Common myeloid progenitor, CD34-positive (primary cell): ENCODE measurements around the gene TENT4A.
A peak's percentile ranks its signal among the peaks of the same experiment; 100 is the strongest.

Source experiments
- CTCF ChIA-PET: fragments of 350-600 bp; sonication (Branson Sonifier 250); formaldehyde crosslinking; loops from one replicate; lab custom pipeline; 2021; ENCODE audit warnings: antibody characterized with exemption; lab: Charles Lee
- POLR2A ChIA-PET: fragments of 350-600 bp; sonication (Branson Sonifier 250); formaldehyde crosslinking; loops from one replicate; lab custom pipeline; 2021; ENCODE audit warnings: antibody characterized with exemption; lab: Charles Lee
- DNase-seq, 3 donors: peaks; one replicate each; pipeline versions ENCODE4 v3.0.0 to v3.0.0-alpha.2; 2013
- H3K27ac ChIP-seq, 2 experiments: 1 replicate in 1 of 2; 2 replicates in 1 of 2; pipeline ENCODE4 v1.7.0; 2013; ENCODE audit warnings: inconsistent platforms in 2 of 2, low read length in 2 of 2, mild to moderate bottlenecking in 2 of 2, low read depth in 1 of 2, moderate library complexity in 1 of 2; ENCODE audit not compliant: severe bottlenecking in 2 of 2, insufficient read depth in 1 of 2, poor library complexity in 1 of 2
- H3K27me3 ChIP-seq, 5 experiments: replicated peaks in 2 of 5; 1 replicate in 3 of 5; 2 replicates in 2 of 5; pipeline versions ENCODE4 v1.6.1 to v1.7.0; 2013; ENCODE audit warnings: low read length in 4 of 5, mild to moderate bottlenecking in 2 of 5, moderate library complexity in 2 of 5, inconsistent platforms in 1 of 5; ENCODE audit not compliant: insufficient read depth in 5 of 5, control insufficient read depth in 4 of 5
- H3K36me3 ChIP-seq, 4 experiments: 1 replicate in 2 of 4; 2 replicates in 2 of 4; pipeline versions ENCODE4 v1.6.1 to v1.7.0; 2013; ENCODE audit warnings: low read length in 3 of 4, control low read depth in 1 of 4, mild to moderate bottlenecking in 1 of 4; ENCODE audit not compliant: control insufficient read depth in 4 of 4, insufficient read depth in 4 of 4
- H3K4me1 ChIP-seq, 4 experiments: 1 replicate in 3 of 4; 2 replicates in 1 of 4; pipeline versions ENCODE4 v1.6.1 to v1.7.1; 2013; ENCODE audit warnings: low read length in 3 of 4, mild to moderate bottlenecking in 3 of 4, control low read depth in 1 of 4, inconsistent platforms in 1 of 4, moderate library complexity in 1 of 4; ENCODE audit not compliant: control insufficient read depth in 4 of 4, insufficient read depth in 4 of 4; ENCODE audit errors: control extremely low read depth in 1 of 4
- H3K4me3 ChIP-seq, 7 experiments: 1 replicate in 4 of 7; 2 replicates in 3 of 7; pipeline versions ENCODE4 v1.5.1 to v1.7.0; 2013; ENCODE audit warnings: mild to moderate bottlenecking in 7 of 7, low read length in 6 of 7, moderate library complexity in 6 of 7, inconsistent platforms in 2 of 7, low read depth in 2 of 7, control low read depth in 1 of 7; ENCODE audit not compliant: insufficient read depth in 4 of 7, control insufficient read depth in 1 of 7; ENCODE audit errors: extremely low read depth in 1 of 7
- H3K9me3 ChIP-seq, 5 experiments: 1 replicate in 4 of 5; 2 replicates in 1 of 5; pipeline versions ENCODE4 v1.6.1 to v1.7.1; 2013; ENCODE audit warnings: low read length in 4 of 5, mild to moderate bottlenecking in 2 of 5, inconsistent platforms in 1 of 5, low read depth in 1 of 5, moderate library complexity in 1 of 5; ENCODE audit not compliant: control insufficient read depth in 4 of 5, insufficient read depth in 2 of 5; ENCODE audit errors: control extremely low read depth in 1 of 5
- WGBS: methylation state at CpG from one replicate; pipeline ENCODE4 v1.1.5; 2013; ENCODE audit not compliant: insufficient coverage; 5-methylcytosine and 5-hydroxymethylcytosine counted together

The TENT4A gene

GRCh38 chr5:6762697-6763096, 49.5 kb downstream of the TENT4A start:
- Histone ChIP-seq H3K36me3 (peaks cover 0 to 13% (median 6%) of the 10 kb centered on the region in 4 experiments), H3K27ac (no peak overlapping the region), H3K4me3 (no peak overlapping the region), H3K9me3 (peaks cover 0 to 2% (median 0%) of the 10 kb centered on the region in 5 experiments), H3K4me1 (peaks cover 6 to 21% (median 18%) of the 10 kb centered on the region in 4 experiments), H3K27me3 (no peaks in the 10 kb centered on the region)
- POLR2A ChIA-PET = no interaction called here
- 98% methylated on average over 7 of the region's 8 CpGs for WGBS
- DNase-seq = no peak
- CTCF ChIA-PET = interaction anchor here (1.3 to 2.2 kb wide), 4 partner anchors 9 to 13 kb away, joined by 4 to 7 read pairs (median 4); no protein-coding TSS in a partner anchor

GRCh38 chr5:6763191-6763590, 50.0 kb downstream of the TENT4A start:
- POLR2A ChIA-PET = no interaction called here
- DNase-seq = no peak
- H3K27me3 ChIP-seq = no peaks in the 10 kb centered on the region
- peaks cover 6 to 21% (median 18%) of the 10 kb centered on the region in 4 experiments for H3K4me1 ChIP-seq
- CTCF ChIA-PET = interaction anchor here (1.9 kb wide), 1 partner anchor 12 kb away, joined by 4 read pairs; no protein-coding TSS in a partner anchor
- peaks cover 0 to 2% (median 0%) of the 10 kb centered on the region in 5 experiments for H3K9me3 ChIP-seq
- H3K4me3 ChIP-seq = no peak overlapping the region
- H3K36me3 ChIP-seq = peaks cover 0 to 9% (median 4%) of the 10 kb centered on the region in 4 experiments
- 94% methylated on average over 8 of the region's 12 CpGs for WGBS
- H3K27ac ChIP-seq = no peak overlapping the region

GRCh38 chr5:6765612-6766525, 52.6 kb downstream of the TENT4A start:
- ChIA-PET POLR2A (no interaction called here), CTCF (interaction anchor here (0.6 to 3.0 kb wide), 19 partner anchors 10 to 1048 kb away, joined by 3 to 28 read pairs (median 3); no protein-coding TSS in a partner anchor)
- Histone ChIP-seq H3K27ac (no peak overlapping the region), H3K9me3 (peaks cover 0 to 2% (median 0%) of the 10 kb centered on the region in 5 experiments), H3K36me3 (no peaks in the 10 kb centered on the region), H3K4me3 (peak overlapping the region in 3 of 7 experiments; percentile 35 to 46 (median 43)), H3K4me1 (peaks cover 6 to 21% (median 18%) of the 10 kb centered on the region in 4 experiments), H3K27me3 (no peaks in the 10 kb centered on the region)
- WGBS = 44% methylated on average over 17 of the region's 22 CpGs
- peak; percentile 78 to 83 (median 83) for DNase-seq

GRCh38 chr5:6766604-6767093, 53.4 kb downstream of the TENT4A start:
- no peaks in the 10 kb centered on the region for H3K27me3 ChIP-seq
- ChIA-PET CTCF (interaction anchor here (0.6 to 3.0 kb wide), 17 partner anchors 9 to 1047 kb away, joined by 3 to 28 read pairs (median 3); no protein-coding TSS in a partner anchor), POLR2A (interaction anchor here (1.1 kb wide), 1 partner anchor 12 kb away, joined by 3 read pairs; no protein-coding TSS in a partner anchor)
- DNase-seq = peak; percentile 94 to 99 (median 99)
- no peaks in the 10 kb centered on the region for H3K9me3 ChIP-seq
- peak overlapping the region; percentile 40 to 68 for H3K27ac ChIP-seq
- peak overlapping the region in 4 of 7 experiments; percentile 25 to 59 (median 48) for H3K4me3 ChIP-seq
- no peaks in the 10 kb centered on the region for H3K36me3 ChIP-seq
- WGBS = 10% methylated on average over 9 of the region's 12 CpGs
- H3K4me1 ChIP-seq = peaks cover 6 to 21% (median 18%) of the 10 kb centered on the region in 4 experiments

GRCh38 chr5:6767481-6768063, 54.3 kb downstream of the TENT4A start:
- Histone ChIP-seq H3K4me3 (no peak overlapping the region), H3K36me3 (no peaks in the 10 kb centered on the region), H3K27ac (no peak overlapping the region), H3K9me3 (no peaks in the 10 kb centered on the region), H3K27me3 (peaks cover 0 to 3% (median 0%) of the 10 kb centered on the region in 5 experiments), H3K4me1 (peaks cover 6 to 21% (median 18%) of the 10 kb centered on the region in 4 experiments)
- CTCF ChIA-PET = interaction anchor here (1.1 to 1.5 kb wide), 3 partner anchors 482 to 1046 kb away, joined by 3 to 5 read pairs (median 4); no protein-coding TSS in a partner anchor
- WGBS = 99% methylated on average over 8 of the region's 11 CpGs
- no peak for DNase-seq
- POLR2A ChIA-PET = interaction anchor here (1.1 kb wide), 1 partner anchor 11 kb away, joined by 3 read pairs; no protein-coding TSS in a partner anchor

- H3K4me1 ChIP-seq = peaks cover 6 to 21% (median 18%) of the 10 kb centered on the region in 4 experiments
- no peak overlapping the region for H3K4me3 ChIP-seq
- no peaks in the 10 kb centered on the region for H3K9me3 ChIP-seq
- no peak overlapping the region for H3K27ac ChIP-seq
- ChIA-PET POLR2A (no interaction called here), CTCF (interaction anchor here (0.6 to 2.9 kb wide), 7 partner anchors 10 to 986 kb away, joined by 3 to 15 read pairs (median 4); no protein-coding TSS in a partner anchor)
- peak in 1 of 3 donors; percentile 12 for DNase-seq
- H3K36me3 ChIP-seq = no peaks in the 10 kb centered on the region
- 95% methylated on average over 12 of the region's 12 CpGs for WGBS
- peaks cover 0 to 3% (median 0%) of the 10 kb centered on the region in 5 experiments for H3K27me3 ChIP-seq
These were observed 55.5 kb downstream of the TENT4A start for GRCh38 chr5:6768590-6769230.
